Cortex of kidney (tissue), 1 donor: ENCODE measurements around the gene ATP6V0A1.

Experiments
- DNase-seq: peaks from one replicate; lab custom pipeline; 2025; lab: John Stamatoyannopoulos, UW

The ATP6V0A1 gene

GRCh38 chr17:42562388-42563142 lies 103.9 kb downstream of the ATP6V0A1 start:
- no peak for DNase-seq

GRCh38 chr17:42563143-42563509 lies 104.4 kb downstream of the ATP6V0A1 start:
- DNase-seq = no peak

GRCh38 chr17:42563543-42563942 lies 104.9 kb downstream of the ATP6V0A1 start:
- DNase-seq = no peak

- DNase-seq = no peak
Observed at GRCh38 chr17:42563950-42564349, 105.3 kb downstream of the ATP6V0A1 start.

- DNase-seq = no peak
Observed at GRCh38 chr17:42564815-42565522, 106.3 kb downstream of the ATP6V0A1 start.

GRCh38 chr17:42565523-42566214 lies 107.0 kb downstream of the ATP6V0A1 start:
- no peak for DNase-seq

- no peak for DNase-seq
Observed at GRCh38 chr17:42566215-42566882, 107.7 kb downstream of the ATP6V0A1 start.

- DNase-seq = no peak
Observed at GRCh38 chr17:42566883-42567573, 108.3 kb downstream of the ATP6V0A1 start, which contains the start of gene MLX. TSS of gene MLX (plus strand) at chr17:42567100. CDS start at chr17:42567125, 25 bp downstream.

GRCh38 chr17:42568341-42569111 lies 109.8 kb downstream of the ATP6V0A1 start:
- no peak for DNase-seq

- no peak for DNase-seq
Observed at GRCh38 chr17:42571435-42572225, 113.0 kb downstream of the ATP6V0A1 start.
